ENCODE measurements around the gene BBS1. TPM values are rescaled to one million over a fixed set of nuclear protein-coding genes. Genes with fewer than 3 reads are reported as not detected.
"Not testable (repeated sequence)": the region's sequence is repeated elsewhere in the genome, so short reads cannot be mapped to it uniquely, and the experiment has no call there.

Gene BBS1
- total RNA-seq (10 to 100 TPM; 22.2 to 60.5 (median 36.9) TPM), polyA plus RNA-seq (1 to 10 TPM; 5.2 to 9.9 (median 5.8) TPM)
- long read RNA-seq, donor 1, transcript BBS1-201 (17 exons, 3,423 nt): major isoform, 5 of 6 reads
- long read RNA-seq, donor 1, partial matches to known transcripts: 0 of 6 reads
- long read RNA-seq, donor 1, other reads (novel, unspliced or antisense): 0 of 6 reads
- long read RNA-seq, donor 2, partial matches to known transcripts: 0 of 5 reads
- long read RNA-seq, donor 2, other reads (novel, unspliced or antisense): 0 of 5 reads

DNA sequence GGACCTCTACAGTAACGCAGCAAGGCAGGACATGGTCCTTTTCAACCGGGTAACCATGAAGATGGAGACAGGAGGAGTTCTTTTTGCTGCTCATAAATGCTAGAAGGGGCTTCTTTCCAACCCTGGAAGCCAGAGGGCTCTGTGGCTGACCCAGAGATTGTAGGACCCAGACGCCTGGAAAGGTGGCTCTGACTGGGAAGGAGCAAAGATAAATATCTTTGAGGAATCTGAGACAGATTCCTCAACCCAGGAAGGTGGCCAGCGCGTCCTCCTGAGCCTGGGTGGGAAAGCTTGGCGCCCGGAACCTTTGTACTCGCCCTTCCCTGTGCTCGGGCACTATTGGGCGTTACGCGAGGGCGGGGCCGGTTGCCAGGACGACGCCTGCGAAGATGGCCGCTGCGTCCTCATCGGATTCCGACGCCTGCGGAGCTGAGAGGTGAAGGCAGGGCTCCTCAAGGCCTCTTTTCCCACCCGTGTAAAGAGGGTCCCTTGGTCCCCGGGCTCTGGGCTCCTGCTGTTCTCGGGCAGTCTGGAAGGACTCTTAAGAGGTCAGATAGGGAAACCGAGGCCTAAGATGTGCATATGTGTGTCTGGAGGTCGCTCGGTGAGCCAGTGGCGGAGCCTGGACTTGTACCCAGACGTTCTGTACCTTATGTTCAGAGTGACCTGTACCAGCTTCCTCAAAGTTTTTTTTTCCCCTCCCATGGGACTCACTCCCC lies at the start of gene BBS1:
Gene BBS1, plus strand, starts transcription at position 365 of the 719 bp plus-strand sequence. Its CDS starts 25 bp downstream, at position 390.
- Histone ChIP-seq H3K27me3 (replicated peaks in 1 of 7) (no peaks in the 10 kb centered on the region), H3K27ac (peak within 1 kb of the TSS in 7 of 8 donors; percentile 36 to 74 (median 61)), H3K9me3 (no peaks in the 10 kb centered on the region), H3K4me1 (peaks cover 9 to 27% (median 18%) of the 10 kb centered on the region in 6 donors), H3K4me3 (peak within 1 kb of the TSS; percentile 72 to 97 (median 91)), H3K36me3 (peaks cover 0 to 57% (median 10%) of the 10 kb centered on the region in 6 donors)
- WGBS, 5 donors: 0 to 2% (median 1%) methylated on average over 30 to 31 of the region's 31 CpGs
- intact Hi-C loops (cut with DNase I; ENCODE audit: low total_unique reads): no loop called here
- TF ChIP-seq POLR2AphosphoS5 (IDR thresholded peaks at IDR 0.05) (peak; percentile 88 to 90 (median 88)), POLR2A (IDR thresholded peaks at IDR 0.05) (no peak)
- TF ChIP-seq, protein P1, sequence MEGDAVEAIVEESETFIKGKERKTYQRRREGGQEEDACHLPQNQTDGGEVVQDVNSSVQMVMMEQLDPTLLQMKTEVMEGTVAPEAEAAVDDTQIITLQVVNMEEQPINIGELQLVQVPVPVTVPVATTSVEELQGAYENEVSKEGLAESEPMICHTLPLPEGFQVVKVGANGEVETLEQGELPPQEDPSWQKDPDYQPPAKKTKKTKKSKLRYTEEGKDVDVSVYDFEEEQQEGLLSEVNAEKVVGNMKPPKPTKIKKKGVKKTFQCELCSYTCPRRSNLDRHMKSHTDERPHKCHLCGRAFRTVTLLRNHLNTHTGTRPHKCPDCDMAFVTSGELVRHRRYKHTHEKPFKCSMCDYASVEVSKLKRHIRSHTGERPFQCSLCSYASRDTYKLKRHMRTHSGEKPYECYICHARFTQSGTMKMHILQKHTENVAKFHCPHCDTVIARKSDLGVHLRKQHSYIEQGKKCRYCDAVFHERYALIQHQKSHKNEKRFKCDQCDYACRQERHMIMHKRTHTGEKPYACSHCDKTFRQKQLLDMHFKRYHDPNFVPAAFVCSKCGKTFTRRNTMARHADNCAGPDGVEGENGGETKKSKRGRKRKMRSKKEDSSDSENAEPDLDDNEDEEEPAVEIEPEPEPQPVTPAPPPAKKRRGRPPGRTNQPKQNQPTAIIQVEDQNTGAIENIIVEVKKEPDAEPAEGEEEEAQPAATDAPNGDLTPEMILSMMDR (IDR thresholded peaks at IDR 0.05 in 8 of 11, conservative IDR thresholded peaks at IDR 0.05 in 3 of 11): no peak
- peak; percentile 97 for DNase-seq

DNA sequence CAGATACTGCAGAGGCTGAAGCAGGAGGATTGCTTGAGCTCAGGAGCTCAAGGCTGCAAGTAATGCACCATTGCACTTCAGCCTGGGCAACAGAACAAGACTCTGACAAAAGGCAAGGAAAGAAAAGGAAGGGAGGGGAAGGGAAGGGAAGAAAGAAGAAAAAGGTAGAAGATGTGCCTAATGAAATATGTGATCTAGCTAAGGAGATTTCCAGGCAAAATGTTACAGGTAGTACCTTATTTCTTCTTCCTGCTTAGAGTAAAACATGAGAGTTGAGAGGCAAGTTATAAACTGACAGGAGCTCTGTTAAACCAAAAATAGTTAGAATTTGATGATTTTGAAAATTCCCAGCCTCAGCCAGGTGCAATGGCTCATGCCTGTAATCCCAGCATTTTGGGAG lies 48.4 kb upstream of the BBS1 start:
- Histone ChIP-seq H3K4me1 (peaks cover 6 to 48% (median 31%) of the 10 kb centered on the region in 6 donors), H3K27ac (no peak overlapping the region), H3K9me3 (peaks cover 0 to 5% (median 1%) of the 10 kb centered on the region in 8 donors), H3K36me3 (no peaks in the 10 kb centered on the region), H3K4me3 (no peak overlapping the region), H3K27me3 (replicated peaks in 1 of 7) (no peaks in the 10 kb centered on the region)
- TF ChIP-seq POLR2A (IDR thresholded peaks at IDR 0.05) (no peak), POLR2AphosphoS5 (IDR thresholded peaks at IDR 0.05) (no peak)
- TF ChIP-seq, protein P1 (IDR thresholded peaks at IDR 0.05 in 8 of 11, conservative IDR thresholded peaks at IDR 0.05 in 3 of 11): no peak
- DNase-seq: no peak
- intact Hi-C loops (cut with DNase I; ENCODE audit: low total_unique reads): no loop called here

DNA sequence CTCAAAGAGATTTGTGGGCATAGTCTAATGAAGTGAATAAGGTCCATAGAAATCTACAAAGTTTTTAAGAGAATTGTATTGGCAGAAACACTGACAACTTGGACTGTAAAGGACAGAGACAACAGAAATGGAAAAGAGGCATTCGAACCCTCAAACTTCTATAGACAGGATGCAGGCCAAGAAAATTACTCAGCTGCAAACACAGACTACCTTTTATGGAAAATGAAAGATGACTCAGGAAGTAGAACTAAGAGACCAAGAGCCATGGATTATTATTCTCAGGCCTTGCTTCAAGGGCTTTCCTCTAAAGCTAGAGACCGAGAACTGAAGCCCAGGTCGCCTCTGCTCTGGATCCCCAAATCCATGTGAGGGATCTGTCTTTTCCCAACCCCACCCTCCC lies 47.5 kb upstream of the BBS1 start:
- TF ChIP-seq POLR2AphosphoS5 (IDR thresholded peaks at IDR 0.05): no peak
- TF ChIP-seq POLR2A (IDR thresholded peaks at IDR 0.05): no peak
- TF ChIP-seq, protein P1 (IDR thresholded peaks at IDR 0.05 in 8 of 11, conservative IDR thresholded peaks at IDR 0.05 in 3 of 11): no peak
- Histone ChIP-seq H3K9me3 (peaks cover 0 to 5% (median 1%) of the 10 kb centered on the region in 8 donors), H3K4me3 (no peak overlapping the region), H3K27ac (no peak overlapping the region), H3K36me3 (no peaks in the 10 kb centered on the region), H3K4me1 (peaks cover 12 to 47% (median 33%) of the 10 kb centered on the region in 6 donors), H3K27me3 (replicated peaks in 1 of 7) (no peaks in the 10 kb centered on the region)
- intact Hi-C loops (cut with DNase I; ENCODE audit: low total_unique reads): no loop called here
- WGBS, 5 donors: 84 to 93% (median 87%) methylated on average over 3 of the region's 3 CpGs
- no peak for DNase-seq

DNA sequence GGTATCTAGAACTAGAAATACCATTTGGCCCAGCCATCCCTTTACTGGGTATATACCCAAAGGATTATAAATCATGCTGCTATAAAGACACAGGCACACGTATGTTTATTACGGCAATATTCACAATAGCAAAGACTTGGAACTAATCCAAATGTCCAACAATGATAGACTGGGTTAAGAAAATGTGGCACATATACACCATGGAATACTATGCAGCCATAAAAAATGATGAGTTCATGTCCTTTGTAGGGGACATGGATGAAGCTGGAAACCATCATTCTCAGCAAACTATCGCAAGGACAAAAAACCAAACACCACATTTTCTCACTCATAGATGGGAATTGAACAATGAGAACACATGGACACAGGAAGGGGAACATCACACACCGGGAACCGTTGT lies 46.3 kb upstream of the BBS1 start:
- 87 to 96% (median 92%) methylated on average over 5 of the region's 5 CpGs for WGBS, 5 donors

More for the DNA sequence above, 46.3 kb upstream of the BBS1 start:
- H3K27me3 ChIP-seq (replicated peaks in 1 of 7); DNase-seq; intact Hi-C loops (cut with DNase I; ENCODE audit: low total_unique reads); H3K9me3 ChIP-seq; H3K36me3 ChIP-seq; H3K4me3 ChIP-seq; H3K27ac ChIP-seq: not testable (repeated sequence)
- peaks cover 13 to 47% (median 40%) of the 10 kb centered on the region in 6 donors for H3K4me1 ChIP-seq
